GM19099 (cell line): Measurements from ENCODE around the gene KBTBD12.

Experiments
- POLR2A ChIP-seq: IDR thresholded peaks from 3 replicates; pipeline ENCODE4 v1.6.1; 2011; ENCODE audit warnings: low read depth; ENCODE audit not compliant: insufficient read length; ENCODE audit errors: extremely low read depth

KBTBD12 gene

GRCh38 chr3:127929818-127930413, 14.9 kb downstream of the KBTBD12 start:
- TF ChIP-seq POLR2A, result no peak

- no peak for TF ChIP-seq POLR2A
Observed at GRCh38 chr3:127933396-127933795, 18.4 kb downstream of the KBTBD12 start.

- TF ChIP-seq POLR2A, result no peak
Observed at GRCh38 chr3:127938800-127939199, 23.8 kb downstream of the KBTBD12 start.

- no peak for TF ChIP-seq POLR2A
Observed at GRCh38 chr3:127940116-127940515, 25.1 kb downstream of the KBTBD12 start.

GRCh38 chr3:127942613-127943012, 27.6 kb downstream of the KBTBD12 start:
- no peak for TF ChIP-seq POLR2A

- no peak for TF ChIP-seq POLR2A
Observed at GRCh38 chr3:127948211-127948610, 33.2 kb downstream of the KBTBD12 start.

- no peak for TF ChIP-seq POLR2A
Observed at GRCh38 chr3:127949446-127950055, 34.5 kb downstream of the KBTBD12 start.

GRCh38 chr3:127951276-127951675, 36.2 kb downstream of the KBTBD12 start:
- TF ChIP-seq POLR2A, result no peak

- TF ChIP-seq POLR2A, result no peak
Observed at GRCh38 chr3:127953091-127954035, 38.3 kb downstream of the KBTBD12 start.

- no peak for TF ChIP-seq POLR2A
Observed at GRCh38 chr3:127954640-127955039, 39.6 kb downstream of the KBTBD12 start.

- no peak for TF ChIP-seq POLR2A
Observed at GRCh38 chr3:127955728-127956127, 40.7 kb downstream of the KBTBD12 start.

GRCh38 chr3:127959041-127959440, 44.0 kb downstream of the KBTBD12 start:
- no peak for TF ChIP-seq POLR2A

- no peak for TF ChIP-seq POLR2A
Observed at GRCh38 chr3:127959873-127960272, 44.8 kb downstream of the KBTBD12 start.

- no peak for TF ChIP-seq POLR2A
Observed at GRCh38 chr3:127960421-127960965, 45.5 kb downstream of the KBTBD12 start.

GRCh38 chr3:127961124-127961523, 46.1 kb downstream of the KBTBD12 start:
- TF ChIP-seq POLR2A, result no peak

GRCh38 chr3:127961963-127962362, 46.9 kb downstream of the KBTBD12 start:
- no peak for TF ChIP-seq POLR2A

GRCh38 chr3:127962937-127963336, 47.9 kb downstream of the KBTBD12 start:
- TF ChIP-seq POLR2A, result no peak
